ENCODE results near the gene CLCNKB.
A peak's percentile ranks its signal among the peaks of the same experiment; 100 is the strongest.
"Not testable (repeated sequence)": the region's sequence is repeated elsewhere in the genome, so short reads cannot be mapped to it uniquely, and the experiment has no call there.

The CLCNKB gene

GRCh38 chr1:16061266-16061665, 17.7 kb downstream of the CLCNKB start:
- DNase-seq (ENCODE audit: low read depth), result no peak

- not testable (repeated sequence) for DNase-seq (ENCODE audit: low read depth)
Measured at GRCh38 chr1:16061989-16062686, 18.6 kb downstream of the CLCNKB start.

GRCh38 chr1:16062687-16063075, 19.1 kb downstream of the CLCNKB start:
- DNase-seq (ENCODE audit: low read depth), result not testable (repeated sequence)

GRCh38 chr1:16063226-16063829, 19.7 kb downstream of the CLCNKB start:
- DNase-seq (ENCODE audit: low read depth), result no peak

GRCh38 chr1:16063921-16064320, 20.3 kb downstream of the CLCNKB start:
- no peak for DNase-seq (ENCODE audit: low read depth)

- DNase-seq (ENCODE audit: low read depth), result no peak
Measured at GRCh38 chr1:16064536-16065268, 21.1 kb downstream of the CLCNKB start.

GRCh38 chr1:16065269-16065576, 21.6 kb downstream of the CLCNKB start:
- no peak for DNase-seq (ENCODE audit: low read depth)

- no peak for DNase-seq (ENCODE audit: low read depth)
Measured at GRCh38 chr1:16066245-16066644, 22.7 kb downstream of the CLCNKB start.

GRCh38 chr1:16067127-16067768, 23.7 kb downstream of the CLCNKB start:
- no peak for DNase-seq (ENCODE audit: low read depth)

- no peak for DNase-seq (ENCODE audit: low read depth)
Measured at GRCh38 chr1:16067933-16068332, 24.4 kb downstream of the CLCNKB start.

- no peak for DNase-seq (ENCODE audit: low read depth)
Measured at GRCh38 chr1:16068356-16069270, 25.0 kb downstream of the CLCNKB start.

GRCh38 chr1:16070640-16071355, 27.2 kb downstream of the CLCNKB start:
- DNase-seq (ENCODE audit: low read depth), result no peak

GRCh38 chr1:16071614-16072013, 28.0 kb downstream of the CLCNKB start:
- DNase-seq (ENCODE audit: low read depth), result no peak

- DNase-seq (ENCODE audit: low read depth), result no peak
Measured at GRCh38 chr1:16072095-16072494, 28.5 kb downstream of the CLCNKB start.

GRCh38 chr1:16072616-16073484, 29.3 kb downstream of the CLCNKB start:
- no peak for DNase-seq (ENCODE audit: low read depth)

GRCh38 chr1:16073490-16074119, 30.0 kb downstream of the CLCNKB start, which contains the start of gene FAM131C:
FAM131C (minus strand) TSS chr1:16073651; CDS start chr1:16073442, 209 bp downstream.
- no peak for DNase-seq (ENCODE audit: low read depth)

GRCh38 chr1:16074217-16074616, 30.6 kb downstream of the CLCNKB start:
- DNase-seq (ENCODE audit: low read depth), result no peak

GRCh38 chr1:16075337-16076030, 31.9 kb downstream of the CLCNKB start:
- peak; percentile 25 for DNase-seq (ENCODE audit: low read depth)

Data from GM04504 (cell line).